ENCODE data around the gene TLE7.

The TLE7 gene

GRCh38 chr16:71412270-71413160 lies 29.3 kb downstream of the TLE7 start:
- no peak for DNase-seq (ENCODE audit: low read depth, low spot score)

GRCh38 chr16:71410146-71410545 lies 31.7 kb downstream of the TLE7 start:
- no peak for DNase-seq (ENCODE audit: low read depth, low spot score)

GRCh38 chr16:71409011-71409775 lies 32.7 kb downstream of the TLE7 start:
- no peak for DNase-seq (ENCODE audit: low read depth, low spot score)

- no peak for DNase-seq (ENCODE audit: low read depth, low spot score)
Measured at GRCh38 chr16:71408536-71408935, 33.3 kb downstream of the TLE7 start.

GRCh38 chr16:71407731-71408130 lies 34.1 kb downstream of the TLE7 start:
- DNase-seq (ENCODE audit: low read depth, low spot score) = no peak

GRCh38 chr16:71406724-71407123 lies 35.1 kb downstream of the TLE7 start:
- DNase-seq (ENCODE audit: low read depth, low spot score) = no peak

GRCh38 chr16:71406316-71406715 lies 35.5 kb downstream of the TLE7 start:
- DNase-seq (ENCODE audit: low read depth, low spot score) = no peak

- no peak for DNase-seq (ENCODE audit: low read depth, low spot score)
Measured at GRCh38 chr16:71404364-71404763, 37.5 kb downstream of the TLE7 start.

GRCh38 chr16:71402674-71403073 lies 39.2 kb downstream of the TLE7 start:
- DNase-seq (ENCODE audit: low read depth, low spot score) = no peak

GRCh38 chr16:71402007-71402406 lies 39.8 kb downstream of the TLE7 start:
- no peak for DNase-seq (ENCODE audit: low read depth, low spot score)

- no peak for DNase-seq (ENCODE audit: low read depth, low spot score)
Measured at GRCh38 chr16:71399801-71400563, 41.9 kb downstream of the TLE7 start.

- no peak for DNase-seq (ENCODE audit: low read depth, low spot score)
Measured at GRCh38 chr16:71396594-71396993, 45.3 kb downstream of the TLE7 start.

GRCh38 chr16:71389330-71389729 lies 52.5 kb downstream of the TLE7 start:
- no peak for DNase-seq (ENCODE audit: low read depth, low spot score)

- no peak for DNase-seq (ENCODE audit: low read depth, low spot score)
Measured at GRCh38 chr16:71387045-71387871, 54.6 kb downstream of the TLE7 start.

- no peak for DNase-seq (ENCODE audit: low read depth, low spot score)
Measured at GRCh38 chr16:71384073-71384724, 57.7 kb downstream of the TLE7 start.

GRCh38 chr16:71383054-71383773 lies 58.6 kb downstream of the TLE7 start:
- no peak for DNase-seq (ENCODE audit: low read depth, low spot score)

- DNase-seq (ENCODE audit: low read depth, low spot score) = no peak
Measured at GRCh38 chr16:71380831-71381230, 61.0 kb downstream of the TLE7 start.
